RPMI7951 (cell line): Measurements from ENCODE around the gene JARID2. TPM values are rescaled to one million over a fixed set of nuclear protein-coding genes. Genes with fewer than 3 reads are reported as not detected.

ENCODE experiments used
- DNase-seq: peaks from one replicate; pipeline ENCODE4 v3.0.0-alpha.2; 2012; ENCODE audit warnings: low read depth
- total RNA-seq: library from RNA; depleted of rRNA; stranded (reverse); fragments of >200 nt; shearing (Covaris generic); gene quantifications from 2 replicates; pipeline ENCODE4 v1.2.3, GENCODE V29; 2014

JARID2 gene
- total RNA-seq, 1 experiment from 2014 or later, result 10.6 TPM

GRCh38 chr6:15517600-15517999, 271.7 kb downstream of the JARID2 start:
- no peak for DNase-seq

- no peak for DNase-seq
Observed at GRCh38 chr6:15518057-15518456, 272.2 kb downstream of the JARID2 start.

- no peak for DNase-seq
Observed at GRCh38 chr6:15518878-15519277, 273.0 kb downstream of the JARID2 start.

GRCh38 chr6:15519681-15520080, 273.8 kb downstream of the JARID2 start:
- no peak for DNase-seq

- no peak for DNase-seq
Observed at GRCh38 chr6:15520626-15521203, 274.8 kb downstream of the JARID2 start.

- DNase-seq, result no peak
Observed at GRCh38 chr6:15521582-15521981, 275.7 kb downstream of the JARID2 start.

GRCh38 chr6:15522026-15522425, 276.2 kb downstream of the JARID2 start:
- no peak for DNase-seq

GRCh38 chr6:15522427-15522826, 276.6 kb downstream of the JARID2 start:
- DNase-seq, result no peak

GRCh38 chr6:15522856-15523529, 277.1 kb downstream of the JARID2 start:
- no peak for DNase-seq

- no peak for DNase-seq
Observed at GRCh38 chr6:15523679-15524630, 278.1 kb downstream of the JARID2 start.

GRCh38 chr6:15524861-15525401, 279.1 kb downstream of the JARID2 start:
- no peak for DNase-seq

- DNase-seq, result no peak
Observed at GRCh38 chr6:15526212-15526701, 280.4 kb downstream of the JARID2 start.

GRCh38 chr6:15527838-15528617, 282.2 kb downstream of the JARID2 start:
- no peak for DNase-seq

GRCh38 chr6:15528870-15529269, 283.0 kb downstream of the JARID2 start:
- DNase-seq, result no peak

- DNase-seq, result no peak
Observed at GRCh38 chr6:15530411-15530810, 284.5 kb downstream of the JARID2 start.

GRCh38 chr6:15531973-15532372, 286.1 kb downstream of the JARID2 start:
- no peak for DNase-seq

- peak; percentile 33 for DNase-seq
Observed at GRCh38 chr6:15533379-15534026, 287.6 kb downstream of the JARID2 start.

GRCh38 chr6:15534974-15535373, 289.1 kb downstream of the JARID2 start:
- DNase-seq, result no peak

- DNase-seq, result peak; percentile 42
Observed at GRCh38 chr6:15535495-15536197, 289.8 kb downstream of the JARID2 start.
